ENCODE data around the gene ZNF845.
A peak's percentile ranks its signal among the peaks of the same experiment; 100 is the strongest.
"Not testable (repeated sequence)": the region's sequence is repeated elsewhere in the genome, so short reads cannot be mapped to it uniquely, and the experiment has no call there.

ZNF845 gene

DNA sequence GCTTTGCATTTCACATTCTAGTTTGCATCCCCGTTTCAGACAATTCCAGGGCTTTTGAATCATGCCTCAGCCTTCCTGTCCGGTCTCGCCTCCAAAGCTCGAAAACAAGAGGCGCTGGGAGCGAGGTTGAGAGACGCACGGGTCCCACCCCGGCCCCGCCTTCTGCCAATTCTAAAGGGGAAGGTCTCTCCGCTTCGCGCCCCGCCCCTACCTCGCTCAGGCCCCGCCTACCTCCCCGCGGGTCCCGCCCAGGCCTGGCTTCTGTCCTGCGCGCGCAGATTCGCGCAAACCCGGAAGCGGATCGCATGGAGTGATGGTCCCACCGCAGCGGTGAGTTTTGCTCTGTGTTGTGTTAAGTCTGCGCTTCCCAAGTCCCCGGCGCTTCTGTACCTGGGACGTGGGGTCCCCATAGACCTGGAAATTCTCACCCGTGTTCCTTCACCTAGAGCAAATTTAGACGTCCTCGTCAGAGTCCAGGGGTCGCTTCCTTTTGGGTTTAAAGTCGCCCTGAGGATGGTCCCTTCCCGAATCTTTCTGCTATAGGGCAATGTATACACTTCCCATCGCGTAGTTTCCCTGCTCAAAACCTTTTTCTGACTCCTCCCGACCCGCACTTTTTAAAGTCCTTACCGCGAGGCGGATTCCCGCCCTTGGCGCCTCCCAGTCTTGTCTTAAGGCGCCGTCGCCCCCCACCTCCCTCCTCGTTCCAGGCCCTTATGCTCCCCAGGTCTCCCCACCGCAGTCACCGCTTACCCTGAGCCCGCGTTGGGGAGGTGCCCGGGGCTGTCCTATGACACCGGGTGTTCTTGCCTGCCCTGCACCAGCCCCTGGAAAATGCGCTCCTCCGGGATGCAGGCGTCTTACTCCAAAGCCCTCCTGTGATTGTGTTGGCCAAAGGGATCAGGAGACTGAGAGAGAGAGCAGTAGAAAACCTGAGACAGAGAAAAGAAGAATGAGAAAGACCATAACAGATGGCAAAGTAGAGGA lies at the start of gene ZNF845:
Gene ZNF845, plus strand, starts transcription at position 287 of the 987 bp plus-strand sequence. CDS start 7,559 bp downstream, outside the sequence.
- Mint-ChIP-seq H3K4me1 (ENCODE audit: low read depth) (peaks cover 8% of the 10 kb centered on the region), H3K9me3 (peaks cover 45% of the 10 kb centered on the region), H3K27me3 (ENCODE audit: low read depth) (no peaks in the 10 kb centered on the region), H3K4me3 (peak within 1 kb of the TSS; percentile 90), H3K27ac (peak within 1 kb of the TSS; percentile 90), H3K36me3 (ENCODE audit: low read depth) (peaks cover 38% of the 10 kb centered on the region)
- peak; percentile 93 for DNase-seq (ENCODE audit: low spot score)

DNA sequence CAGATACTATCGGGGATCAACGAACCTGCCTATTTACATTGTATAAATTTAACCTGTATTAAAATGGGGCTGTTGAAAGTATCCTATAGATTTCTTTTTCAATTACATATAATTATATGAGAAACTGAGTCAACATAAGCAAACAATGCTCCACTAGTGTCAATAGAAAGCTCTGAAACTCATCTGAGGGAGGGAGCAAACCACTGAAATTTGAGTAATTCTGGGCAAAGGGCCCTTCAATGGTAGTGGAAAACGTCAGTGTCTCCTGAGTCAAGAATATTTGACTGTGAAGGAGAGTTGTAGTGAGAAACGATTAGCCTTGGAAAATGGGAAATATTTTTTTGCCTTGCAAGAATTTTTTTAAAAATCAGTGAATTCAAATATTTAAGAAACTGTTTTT lies 48.5 kb upstream of the ZNF845 start:
- Mint-ChIP-seq H3K4me3 (no peak overlapping the region), H3K9me3 (peaks cover 26% of the 10 kb centered on the region), H3K27me3 (ENCODE audit: low read depth) (no peaks in the 10 kb centered on the region), H3K4me1 (ENCODE audit: low read depth) (no peaks in the 10 kb centered on the region), H3K27ac (no peak overlapping the region), H3K36me3 (ENCODE audit: low read depth) (no peaks in the 10 kb centered on the region)
- DNase-seq (ENCODE audit: low spot score) = no peak

DNA sequence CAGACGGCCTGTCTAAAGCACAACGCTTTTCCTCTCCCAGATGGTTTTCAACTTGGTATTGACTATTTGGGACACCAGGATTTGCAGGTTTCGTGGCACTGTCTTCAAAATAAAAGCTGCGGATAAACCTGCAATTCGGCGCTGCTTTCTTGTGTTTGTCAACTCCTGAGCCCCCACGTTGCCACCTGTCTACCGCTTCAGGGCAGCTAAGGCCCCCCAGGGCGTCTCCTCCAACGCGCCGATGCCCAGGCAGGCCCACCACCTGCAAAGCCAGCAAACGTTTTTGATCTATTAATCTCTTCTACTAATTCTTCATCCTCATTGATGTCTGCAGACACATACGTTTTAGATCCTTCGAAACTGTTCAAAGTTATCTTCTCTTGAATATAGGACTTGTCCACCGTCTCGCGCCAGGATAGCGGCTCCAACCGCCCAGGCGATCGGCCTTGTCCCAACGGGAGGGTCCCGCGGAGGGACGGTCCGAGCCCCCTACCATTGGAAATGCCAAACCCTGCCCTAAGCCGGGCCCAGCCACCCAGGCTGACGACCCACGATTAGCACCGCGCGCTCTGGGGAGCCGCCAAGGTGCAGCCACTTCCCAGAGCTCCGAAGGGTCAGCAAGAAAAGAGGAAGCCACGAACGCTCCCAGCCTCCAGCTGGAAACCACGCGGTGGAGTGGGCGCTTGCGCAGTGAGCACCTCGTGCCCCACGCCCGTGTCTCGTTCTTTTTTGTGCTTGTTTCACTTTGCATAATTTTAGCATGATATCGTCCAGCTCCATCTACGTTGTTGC lies 42.6 kb upstream of the ZNF845 start:
- peaks cover 55% of the 10 kb centered on the region for H3K9me3 Mint-ChIP-seq
- H3K4me1 Mint-ChIP-seq (ENCODE audit: low read depth) = no peaks in the 10 kb centered on the region
- H3K4me3 Mint-ChIP-seq = no peak overlapping the region
- DNase-seq (ENCODE audit: low spot score) = no peak
- H3K27ac Mint-ChIP-seq = no peak overlapping the region
- no peaks in the 10 kb centered on the region for H3K27me3 Mint-ChIP-seq (ENCODE audit: low read depth)
- H3K36me3 Mint-ChIP-seq (ENCODE audit: low read depth) = peaks cover 2% of the 10 kb centered on the region

DNA sequence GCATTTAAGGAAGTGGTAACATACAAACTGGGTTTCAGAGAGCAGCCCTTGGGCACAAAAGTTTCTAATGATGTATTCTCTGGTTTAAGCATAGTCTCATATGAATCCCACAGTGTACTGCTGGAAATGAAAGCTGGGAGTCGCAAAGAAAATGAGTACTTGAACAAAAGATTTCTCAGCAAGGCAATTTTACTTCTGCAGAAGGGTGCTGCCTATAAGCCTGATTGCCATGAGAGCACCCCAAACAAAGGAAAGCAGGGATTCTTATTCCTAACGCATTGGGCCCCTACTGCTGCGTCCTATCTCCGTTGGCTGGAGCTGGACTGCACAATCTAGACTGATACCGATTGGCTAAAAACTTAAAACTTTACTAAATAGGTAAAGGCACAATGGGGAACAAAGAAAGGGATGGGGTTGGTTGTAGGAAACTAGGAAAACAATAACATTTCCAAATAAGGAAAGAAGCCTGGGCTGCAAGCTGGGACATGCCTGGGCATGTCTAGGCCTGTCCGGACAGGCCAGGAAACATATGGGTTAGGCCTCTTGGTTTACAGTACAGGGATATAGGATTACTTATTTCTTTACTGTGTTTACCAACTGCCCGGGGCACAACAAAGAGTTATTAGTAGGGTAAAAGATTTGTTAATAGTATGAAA lies 38.6 kb upstream of the ZNF845 start:
- Mint-ChIP-seq H3K36me3 (ENCODE audit: low read depth) (peaks cover 2% of the 10 kb centered on the region), H3K4me1 (ENCODE audit: low read depth) (no peaks in the 10 kb centered on the region), H3K27ac (no peak overlapping the region), H3K4me3 (no peak overlapping the region), H3K9me3 (peaks cover 57% of the 10 kb centered on the region), H3K27me3 (ENCODE audit: low read depth) (no peaks in the 10 kb centered on the region)
- DNase-seq (ENCODE audit: low spot score) = no peak

DNA sequence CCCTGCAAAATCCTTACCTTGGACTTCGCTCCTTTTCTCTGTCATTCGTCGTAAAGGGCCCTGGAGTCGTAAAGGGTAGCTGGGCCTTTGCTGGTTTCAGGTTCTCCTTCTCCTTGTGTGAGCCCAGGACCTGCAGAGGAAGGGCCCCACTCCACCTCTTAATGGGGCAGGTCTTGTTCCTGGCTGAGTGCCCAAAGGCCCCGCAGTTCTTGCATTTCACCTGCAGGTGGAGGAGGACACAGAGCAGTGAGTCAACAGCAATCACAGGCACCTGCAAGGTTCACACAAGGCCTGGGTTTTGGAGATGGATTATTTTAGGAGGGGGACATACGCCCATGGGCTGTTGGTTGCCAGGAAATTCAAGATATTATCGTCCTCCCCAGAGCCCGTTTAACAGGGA lies 32.2 kb upstream of the ZNF845 start:
- DNase-seq (ENCODE audit: low spot score); H3K4me1 Mint-ChIP-seq (ENCODE audit: low read depth); H3K27me3 Mint-ChIP-seq (ENCODE audit: low read depth); H3K27ac Mint-ChIP-seq; H3K4me3 Mint-ChIP-seq; H3K36me3 Mint-ChIP-seq (ENCODE audit: low read depth): not testable (repeated sequence)
- H3K9me3 Mint-ChIP-seq = peaks cover 54% of the 10 kb centered on the region

DNA sequence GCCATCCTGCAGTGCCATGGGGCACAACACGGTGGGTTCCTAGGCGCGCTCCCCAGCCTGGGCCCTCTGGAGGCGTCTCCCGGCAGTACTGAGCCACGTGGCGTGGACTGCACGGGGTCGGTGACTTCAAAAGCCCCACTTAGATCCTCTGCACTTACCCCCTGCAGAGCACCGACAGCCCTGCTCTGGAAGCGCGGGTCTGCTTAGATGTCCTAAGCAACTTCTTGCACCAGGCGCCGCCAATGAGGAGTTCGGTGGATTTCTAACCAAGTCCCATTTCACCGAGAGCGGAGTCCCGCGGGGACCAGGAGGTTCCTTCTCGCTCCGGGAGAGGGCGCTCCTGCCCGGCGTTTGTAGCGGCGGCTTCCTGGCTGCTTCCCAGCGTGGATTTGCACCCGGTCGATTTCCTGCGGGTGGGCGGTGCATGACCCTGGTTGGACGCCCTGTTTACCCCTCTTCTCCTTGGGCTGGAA lies 25.2 kb upstream of the ZNF845 start:
- Mint-ChIP-seq H3K36me3 (ENCODE audit: low read depth) (no peaks in the 10 kb centered on the region), H3K9me3 (peaks cover 66% of the 10 kb centered on the region), H3K27ac (no peak overlapping the region), H3K4me3 (no peak overlapping the region), H3K27me3 (ENCODE audit: low read depth) (no peaks in the 10 kb centered on the region), H3K4me1 (ENCODE audit: low read depth) (no peaks in the 10 kb centered on the region)
- no peak for DNase-seq (ENCODE audit: low spot score)

DNA sequence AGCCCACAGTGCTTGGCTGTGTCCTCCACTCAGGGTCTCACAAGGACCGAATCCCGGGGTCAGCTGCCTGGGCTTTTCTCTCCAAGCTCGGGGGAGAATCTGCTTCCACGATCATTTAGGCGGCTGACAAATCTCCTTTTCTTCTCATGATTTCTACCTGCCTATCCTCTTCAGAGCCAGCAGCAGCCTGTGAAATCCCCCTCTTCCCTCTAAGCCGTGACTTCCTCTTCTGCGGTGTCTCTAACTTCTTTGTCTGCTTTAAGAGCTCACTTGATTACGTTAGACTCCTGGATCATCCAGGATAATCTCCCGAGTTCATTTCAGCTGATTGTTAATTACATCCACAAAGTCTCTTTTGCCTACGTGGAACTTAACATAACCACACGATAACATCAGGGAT lies 22.5 kb upstream of the ZNF845 start:
- no peak for DNase-seq (ENCODE audit: low spot score)
- H3K4me1 Mint-ChIP-seq (ENCODE audit: low read depth) = no peaks in the 10 kb centered on the region
- no peaks in the 10 kb centered on the region for H3K27me3 Mint-ChIP-seq (ENCODE audit: low read depth)
- H3K4me3 Mint-ChIP-seq = no peak overlapping the region
- H3K27ac Mint-ChIP-seq = no peak overlapping the region
- no peaks in the 10 kb centered on the region for H3K36me3 Mint-ChIP-seq (ENCODE audit: low read depth)
- H3K9me3 Mint-ChIP-seq = peaks cover 55% of the 10 kb centered on the region

DNA sequence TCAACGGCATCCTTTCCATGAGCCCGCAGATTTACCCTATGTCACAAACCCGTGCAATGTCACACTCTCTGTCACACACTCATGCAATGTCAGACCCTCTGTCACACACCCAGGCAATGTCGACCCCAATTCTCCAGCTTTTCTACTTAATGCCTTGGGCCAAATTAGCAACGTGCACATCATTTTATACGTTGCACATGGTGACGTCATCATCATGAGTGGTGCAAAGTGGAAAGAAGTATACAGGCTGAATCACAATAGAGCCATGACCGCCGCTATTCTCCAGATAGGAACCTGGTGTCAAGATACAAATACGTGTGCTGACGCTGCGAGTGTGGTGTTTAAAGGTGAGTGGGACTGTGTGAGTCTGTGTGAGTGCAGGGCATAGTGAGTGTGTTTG lies 21.7 kb upstream of the ZNF845 start:
- H3K4me3 Mint-ChIP-seq = no peak overlapping the region
- H3K4me1 Mint-ChIP-seq (ENCODE audit: low read depth) = no peaks in the 10 kb centered on the region
- no peak overlapping the region for H3K27ac Mint-ChIP-seq
- peaks cover 57% of the 10 kb centered on the region for H3K9me3 Mint-ChIP-seq
- no peaks in the 10 kb centered on the region for H3K36me3 Mint-ChIP-seq (ENCODE audit: low read depth)
- DNase-seq (ENCODE audit: low spot score) = no peak
- no peaks in the 10 kb centered on the region for H3K27me3 Mint-ChIP-seq (ENCODE audit: low read depth)

DNA sequence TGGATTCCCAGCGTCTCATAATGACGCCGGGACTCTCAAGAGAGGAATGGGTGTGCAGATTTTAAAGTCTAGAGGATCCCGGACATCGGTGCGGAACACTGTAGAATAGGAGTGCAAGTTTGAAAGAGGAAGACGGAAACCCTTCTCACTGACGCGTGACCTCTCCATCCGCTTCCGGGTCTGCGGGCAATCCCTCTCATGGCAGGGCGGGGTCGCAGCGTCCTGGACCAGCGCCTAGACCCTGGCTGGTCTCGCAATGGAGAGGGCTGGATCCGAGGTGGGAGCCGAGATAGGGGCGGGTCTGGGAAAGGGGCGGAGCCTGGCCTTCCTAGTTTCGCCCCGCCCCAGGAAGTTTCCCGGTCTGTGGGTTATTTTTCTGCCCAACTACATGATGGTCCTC lies 4.6 kb upstream of the ZNF845 start:
- Mint-ChIP-seq H3K27ac (no peak overlapping the region), H3K4me3 (peak overlapping the region; percentile 32)
- no peak for DNase-seq (ENCODE audit: low spot score)

DNA sequence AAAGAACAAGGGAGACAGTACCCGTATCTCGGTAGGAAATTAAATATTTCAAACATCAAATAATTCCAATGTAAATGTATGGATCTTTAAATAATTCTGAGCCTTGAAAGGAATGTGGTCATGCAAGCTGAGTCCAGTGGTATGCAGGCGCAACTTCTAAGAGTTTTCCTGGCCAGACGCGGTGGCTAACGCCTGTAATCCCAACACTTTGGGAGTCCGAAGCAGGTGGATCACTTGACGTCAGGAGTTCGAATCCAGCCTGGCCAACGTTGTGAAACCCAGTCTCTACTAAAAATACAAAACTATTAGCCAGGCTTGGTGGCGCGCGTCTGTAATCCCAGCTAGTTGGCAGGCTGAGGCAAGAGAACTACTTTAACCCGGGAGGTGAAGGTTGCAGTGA lies 1.1 kb upstream of the ZNF845 start:
- DNase-seq (ENCODE audit: low spot score) = no peak

More for the DNA sequence above, 4.6 kb upstream of the ZNF845 start:
- no peaks in the 10 kb centered on the region for H3K27me3 Mint-ChIP-seq (ENCODE audit: low read depth)
- H3K36me3 Mint-ChIP-seq (ENCODE audit: low read depth) = peaks cover 11% of the 10 kb centered on the region
- H3K4me1 Mint-ChIP-seq (ENCODE audit: low read depth) = peaks cover 2% of the 10 kb centered on the region
- H3K9me3 Mint-ChIP-seq = peaks cover 58% of the 10 kb centered on the region

DNA sequence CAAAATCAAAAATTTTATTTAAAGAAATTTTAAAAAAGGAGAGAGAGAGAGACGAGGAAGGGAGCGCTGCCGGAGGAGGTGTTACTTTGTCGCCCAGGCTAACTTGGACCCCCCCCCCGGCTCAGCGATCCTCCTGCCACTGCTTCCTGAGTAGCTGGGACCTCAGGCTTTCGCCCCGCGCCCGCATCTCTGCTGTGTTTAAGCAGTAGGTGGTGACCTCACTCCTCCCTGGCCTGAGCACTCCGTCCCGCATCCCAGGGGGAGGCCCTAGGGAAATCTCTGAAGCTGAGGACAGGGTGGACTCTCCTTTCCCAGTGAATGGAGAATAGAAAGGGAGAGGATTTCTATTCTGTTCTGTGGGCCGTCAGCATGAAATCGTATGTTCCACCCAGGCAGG lies 485 bp upstream of the ZNF845 start:
- Mint-ChIP-seq H3K36me3 (ENCODE audit: low read depth) (peaks cover 34% of the 10 kb centered on the region), H3K9me3 (peaks cover 47% of the 10 kb centered on the region)

More for the DNA sequence above, 1.1 kb upstream of the ZNF845 start:
- Mint-ChIP-seq H3K9me3 (peaks cover 48% of the 10 kb centered on the region), H3K4me3 (peak overlapping the region; percentile 90), H3K27me3 (ENCODE audit: low read depth) (no peaks in the 10 kb centered on the region), H3K36me3 (ENCODE audit: low read depth) (peaks cover 28% of the 10 kb centered on the region), H3K4me1 (ENCODE audit: low read depth) (peaks cover 9% of the 10 kb centered on the region), H3K27ac (no peak overlapping the region)

DNA sequence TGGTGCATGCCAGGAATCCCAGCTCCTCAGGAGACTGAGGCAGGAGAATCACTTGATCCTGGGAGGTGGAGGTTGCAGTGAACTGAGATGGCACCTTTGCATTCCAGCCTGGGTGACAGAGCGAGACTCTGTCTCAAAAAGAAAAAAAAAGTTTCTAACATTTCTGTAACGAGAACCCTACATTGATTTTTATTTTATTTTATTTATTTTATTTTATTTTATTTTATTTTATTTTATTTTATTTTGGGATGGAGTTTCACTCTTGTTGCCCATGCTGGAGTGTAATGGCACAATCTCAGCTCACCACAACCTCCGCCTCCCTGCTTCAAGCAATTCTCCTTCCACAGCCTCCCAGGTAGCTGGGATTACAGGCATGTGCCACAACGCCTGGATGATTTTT lies 10.9 kb downstream of the ZNF845 start:
- not testable (repeated sequence) for H3K4me1 Mint-ChIP-seq (ENCODE audit: low read depth); H3K4me3 Mint-ChIP-seq; H3K27ac Mint-ChIP-seq; H3K27me3 Mint-ChIP-seq (ENCODE audit: low read depth); DNase-seq (ENCODE audit: low spot score)
- Mint-ChIP-seq H3K9me3 (peaks cover 65% of the 10 kb centered on the region), H3K36me3 (ENCODE audit: low read depth) (peaks cover 95% of the 10 kb centered on the region)

More for the DNA sequence above, 485 bp upstream of the ZNF845 start:
- DNase-seq (ENCODE audit: low spot score) = no peak
- Mint-ChIP-seq H3K27me3 (ENCODE audit: low read depth) (no peaks in the 10 kb centered on the region), H3K27ac (peak overlapping the region; percentile 90), H3K4me1 (ENCODE audit: low read depth) (peaks cover 9% of the 10 kb centered on the region), H3K4me3 (peak overlapping the region; percentile 90)

DNA sequence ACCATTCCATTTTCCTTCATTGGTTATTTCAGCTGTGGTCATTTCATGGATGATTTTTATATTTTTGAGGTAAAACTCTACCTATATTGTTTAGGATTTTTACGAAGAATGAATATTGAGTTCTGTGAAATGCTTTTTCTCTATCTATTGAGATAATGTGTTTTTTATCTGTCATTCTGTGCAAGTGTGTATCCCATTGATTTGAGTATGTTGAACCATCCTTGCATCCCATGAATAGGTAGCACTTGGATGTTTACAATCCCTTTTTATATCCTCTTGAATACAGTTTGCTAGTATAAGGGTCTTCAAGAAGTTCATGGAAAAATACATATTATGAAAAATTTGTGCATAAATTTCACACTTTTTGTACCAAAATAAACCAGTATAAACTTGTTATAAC lies 22.2 kb downstream of the ZNF845 start:
- DNase-seq (ENCODE audit: low spot score) = no peak
- Mint-ChIP-seq H3K4me3 (no peak overlapping the region), H3K36me3 (ENCODE audit: low read depth) (peaks cover 37% of the 10 kb centered on the region), H3K27me3 (ENCODE audit: low read depth) (no peaks in the 10 kb centered on the region), H3K4me1 (ENCODE audit: low read depth) (no peaks in the 10 kb centered on the region), H3K27ac (no peak overlapping the region), H3K9me3 (peaks cover 67% of the 10 kb centered on the region)

All from T-helper 2 cell treated with Interferon-gamma antibody and Interleukin-4, amounts not matched to agents 5 μg/mL and 100 μg/mL, for 36 hours (primary cell).